Measurements from ENCODE around the gene FHIT.

GRCh38 chr3:59930170-59930569 is 1321.1 kb downstream of the FHIT start:
- no peak for TF ChIP-seq EP300 (IDR thresholded peaks at IDR 0.05)
- TF ChIP-seq CTCF (IDR thresholded peaks at IDR 0.05), result no peak
- TF ChIP-seq POLR2A (IDR thresholded peaks at IDR 0.05; ENCODE audit: low read depth), result no peak

Measured in esophagus muscularis mucosa (tissue), 4 donors.